LoVo (cell line): ENCODE measurements around the gene MTHFD1L.
"Not testable (repeated sequence)": the region's sequence is repeated elsewhere in the genome, so short reads cannot be mapped to it uniquely, and the experiment has no call there.

ENCODE experiments used
- DNase-seq: peaks from one replicate; pipeline ENCODE4 v3.0.0-alpha.2; 2016; ENCODE audit warnings: low spot score

The MTHFD1L gene

DNA sequence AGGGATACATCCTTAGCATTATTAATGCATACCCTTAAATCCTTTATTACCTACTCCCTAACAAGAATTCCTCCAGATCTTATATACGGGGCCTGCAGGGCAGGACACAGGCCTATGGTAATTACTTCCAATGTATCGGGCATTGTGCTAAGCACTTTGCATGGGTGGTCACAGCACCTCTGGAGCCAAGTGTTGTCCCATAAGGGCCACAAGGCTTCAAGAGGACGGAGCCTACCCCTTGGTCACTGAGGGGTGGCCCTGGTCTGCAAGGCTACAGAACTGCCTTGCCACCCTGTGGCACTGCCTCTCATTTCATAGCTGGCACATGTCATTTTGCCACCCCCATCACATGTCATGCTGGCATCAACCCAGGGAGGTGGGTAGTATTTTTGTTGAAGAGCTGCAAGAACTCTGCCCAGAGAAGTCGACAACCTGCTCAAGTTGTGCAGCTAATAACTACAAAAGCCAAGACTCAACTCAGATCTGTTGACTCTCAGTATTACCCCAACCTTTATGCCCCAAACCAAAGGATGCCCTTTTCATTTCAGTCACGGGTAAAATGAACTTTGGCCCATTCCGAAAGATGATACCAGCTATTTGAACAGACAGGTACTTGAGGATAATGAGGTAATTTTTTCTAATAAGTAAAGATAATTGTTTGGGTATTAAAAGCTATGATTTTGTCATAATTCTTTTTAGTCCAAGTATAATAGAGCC, 230.2 kb downstream of the MTHFD1L start:
- DNase-seq, result no peak

DNA sequence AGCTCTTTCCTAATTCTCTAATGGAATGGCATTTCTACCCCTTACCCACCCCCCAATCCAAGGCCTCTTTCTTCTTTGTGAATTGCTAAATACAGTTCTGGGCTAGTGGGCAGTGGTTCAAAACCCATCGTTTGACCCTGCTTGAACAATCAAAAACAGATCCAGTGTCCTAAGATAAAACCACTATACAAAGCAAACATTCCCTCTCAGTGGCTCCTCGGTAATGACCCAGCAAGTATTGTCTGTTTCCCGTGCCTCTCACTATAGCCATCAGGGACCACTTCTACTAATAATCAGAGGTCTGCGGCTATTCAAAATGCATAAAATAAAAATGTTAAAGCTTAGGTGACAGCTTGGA, 230.7 kb downstream of the MTHFD1L start:
- DNase-seq, result no peak

GRCh38 chr6:151096691-151097606, 231.4 kb downstream of the MTHFD1L start:
- no peak for DNase-seq

- no peak for DNase-seq
Observed at GRCh38 chr6:151098166-151098565, 232.7 kb downstream of the MTHFD1L start.

DNA sequence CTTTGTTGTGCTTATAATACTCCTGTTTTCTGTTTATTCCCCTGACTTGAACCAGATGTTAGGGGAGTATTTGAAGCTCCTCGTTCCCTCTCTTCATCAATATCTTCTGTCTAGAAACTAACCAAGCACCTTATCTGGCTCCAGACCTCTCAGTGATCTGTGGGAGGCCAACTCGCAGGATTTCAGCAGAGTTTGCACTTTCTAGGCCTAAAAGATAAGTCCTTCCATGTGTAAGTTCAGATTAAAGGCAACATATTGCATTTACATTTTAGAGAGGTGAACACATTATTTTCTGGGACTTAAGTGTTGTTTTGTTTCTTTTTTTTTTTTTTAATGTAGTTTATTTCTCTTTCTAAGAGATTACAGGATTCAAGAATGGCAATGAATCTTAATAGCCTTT, 234.8 kb downstream of the MTHFD1L start:
- DNase-seq, result no peak

GRCh38 chr6:151101161-151101815, 235.8 kb downstream of the MTHFD1L start:
- no peak for DNase-seq

DNA sequence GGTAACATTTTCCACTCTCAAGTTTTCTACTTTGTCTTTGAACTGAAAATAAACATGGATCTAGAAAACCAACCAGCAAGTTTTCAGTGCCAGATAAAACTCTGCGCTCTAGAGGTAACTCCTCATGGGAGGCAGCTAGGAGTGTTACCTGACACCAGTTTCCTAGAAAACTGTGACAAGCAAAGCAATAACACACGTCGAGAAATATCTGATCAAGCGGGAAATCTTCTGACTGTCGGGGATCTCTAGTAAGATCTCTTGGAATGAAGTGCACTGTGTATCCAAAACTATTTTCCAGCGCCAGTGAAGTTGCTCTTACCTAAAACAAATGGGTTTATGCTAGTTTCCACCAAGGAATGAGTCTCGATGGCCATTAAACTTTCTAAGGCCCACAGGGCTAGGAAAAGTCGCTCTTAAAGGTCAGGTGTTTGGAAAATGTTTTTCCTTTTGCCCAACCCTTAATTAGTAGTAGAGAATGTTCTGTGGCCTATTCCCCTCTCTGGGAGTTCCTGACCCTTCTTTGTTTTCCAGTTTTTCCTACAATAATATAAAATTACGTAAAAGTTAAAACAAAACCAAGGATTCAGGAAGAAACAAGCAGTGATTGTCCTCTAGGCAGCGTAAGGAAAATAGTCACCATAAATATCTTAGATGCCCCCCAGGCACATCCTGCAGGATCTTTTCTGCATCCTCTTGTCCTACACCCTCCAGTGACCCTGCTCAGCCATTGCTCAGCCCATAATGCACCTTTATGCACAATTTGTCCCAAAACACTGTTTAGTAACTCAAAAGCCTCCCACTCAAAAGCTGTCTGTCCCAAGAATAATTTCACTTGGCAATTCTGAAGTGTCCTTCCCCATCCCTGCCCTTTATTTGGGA, 236.6 kb downstream of the MTHFD1L start:
- no peak for DNase-seq

- no peak for DNase-seq
Observed at GRCh38 chr6:151103266-151103665, 237.8 kb downstream of the MTHFD1L start.

DNA sequence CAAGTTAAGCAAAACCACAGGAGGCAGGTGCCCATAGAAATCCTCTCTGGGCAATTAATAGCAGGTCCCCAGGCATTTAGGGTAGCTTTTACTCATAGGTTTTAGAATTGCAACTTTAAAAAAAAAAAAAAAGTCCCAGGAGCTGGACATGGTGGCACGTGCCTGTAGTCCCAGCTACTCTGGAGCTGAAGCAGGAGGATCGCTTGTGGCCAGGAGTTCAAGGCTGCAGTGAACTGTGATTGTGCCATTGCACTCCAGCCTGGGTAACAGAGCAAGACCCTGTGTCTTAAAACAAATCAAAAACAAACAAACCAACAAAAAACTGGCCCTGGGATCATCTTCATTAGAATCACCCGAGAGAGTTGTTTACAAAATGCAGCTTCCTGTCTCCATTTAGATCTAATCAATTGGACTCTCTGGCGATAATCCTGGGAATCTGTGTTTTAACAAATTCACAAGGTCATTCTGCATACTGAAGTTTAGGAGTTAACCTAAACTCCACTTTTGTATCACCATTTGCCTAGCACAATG, 242.5 kb downstream of the MTHFD1L start:
- no peak for DNase-seq

- DNase-seq, result no peak
Observed at GRCh38 chr6:151108548-151108947, 243.0 kb downstream of the MTHFD1L start.

DNA sequence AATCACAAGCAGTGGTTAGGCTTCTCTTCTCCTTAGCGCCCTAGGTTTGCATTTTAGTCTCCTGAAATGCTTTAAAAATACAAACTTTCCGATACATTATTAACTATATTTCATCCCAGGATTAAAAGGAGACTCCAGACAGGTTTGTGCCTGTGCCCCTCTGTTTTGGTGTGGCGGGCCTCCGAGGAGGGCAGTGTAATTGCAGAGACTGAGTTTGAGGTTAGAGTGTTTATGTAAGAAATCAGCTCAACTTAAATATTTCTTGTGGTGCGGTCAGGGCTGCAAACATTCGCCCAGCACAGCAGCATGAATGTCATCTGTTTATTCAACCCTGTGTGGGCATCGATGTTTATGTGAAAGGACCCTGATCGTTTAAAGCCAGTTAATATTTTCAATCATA, 243.9 kb downstream of the MTHFD1L start:
- no peak for DNase-seq

DNA sequence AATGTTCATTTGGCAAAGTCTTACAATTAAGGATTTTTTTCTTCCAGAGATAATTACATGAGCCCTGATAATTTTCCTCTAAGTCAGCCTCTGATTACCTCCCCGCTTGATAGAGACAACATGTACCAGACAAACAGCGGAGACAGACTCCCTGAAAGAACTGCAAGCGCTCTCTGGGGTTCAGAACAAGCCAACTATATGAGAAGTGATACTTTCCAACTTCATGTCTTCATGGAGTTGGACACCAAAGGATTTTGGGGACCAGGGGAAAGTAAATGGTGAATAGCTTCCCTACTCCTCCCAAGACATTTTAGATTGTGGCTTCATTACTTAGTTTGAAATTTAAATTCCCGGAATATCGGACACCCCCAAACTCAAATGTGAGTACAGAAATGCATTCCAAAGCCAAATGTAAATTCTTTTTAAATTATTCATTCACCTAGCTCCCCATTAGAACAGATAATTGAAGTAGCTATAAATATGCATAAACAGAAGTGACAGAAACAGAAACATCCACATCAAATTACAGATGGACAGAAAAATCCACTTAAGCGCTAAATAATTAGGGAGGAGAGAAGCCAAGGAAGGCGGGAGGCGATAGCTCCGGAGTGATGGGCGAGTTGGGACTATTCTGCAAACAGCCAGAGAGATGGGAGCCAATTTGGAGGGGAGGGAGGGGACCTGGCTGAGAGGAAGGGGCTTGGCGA, 244.5 kb downstream of the MTHFD1L start:
- DNase-seq, result no peak

GRCh38 chr6:151110576-151110905, 245.0 kb downstream of the MTHFD1L start:
- no peak for DNase-seq

GRCh38 chr6:151111670-151112069, 246.2 kb downstream of the MTHFD1L start:
- DNase-seq, result no peak

- DNase-seq, result no peak
Observed at GRCh38 chr6:151112130-151112529, 246.6 kb downstream of the MTHFD1L start.

- DNase-seq, result not testable (repeated sequence)
Observed at GRCh38 chr6:151112884-151113283, 247.4 kb downstream of the MTHFD1L start.

DNA sequence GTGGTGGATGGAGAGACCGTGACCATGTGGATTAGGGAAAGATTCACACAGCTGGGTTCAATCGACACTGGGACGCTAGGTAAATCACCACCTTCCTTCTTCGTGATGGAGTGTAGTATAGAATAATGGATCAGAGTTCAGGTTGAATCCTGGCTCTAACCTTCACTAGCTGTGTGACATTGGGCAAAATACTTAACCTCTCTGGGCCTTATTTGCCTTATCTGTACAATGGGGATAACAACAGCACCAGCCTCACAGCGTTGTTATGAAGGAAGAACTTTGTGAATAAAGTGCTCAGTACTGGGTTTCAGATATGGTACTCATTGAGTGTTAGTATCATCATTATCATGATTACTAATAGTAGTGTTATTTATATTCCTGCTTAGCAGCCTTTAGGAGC, 248.1 kb downstream of the MTHFD1L start:
- no peak for DNase-seq

DNA sequence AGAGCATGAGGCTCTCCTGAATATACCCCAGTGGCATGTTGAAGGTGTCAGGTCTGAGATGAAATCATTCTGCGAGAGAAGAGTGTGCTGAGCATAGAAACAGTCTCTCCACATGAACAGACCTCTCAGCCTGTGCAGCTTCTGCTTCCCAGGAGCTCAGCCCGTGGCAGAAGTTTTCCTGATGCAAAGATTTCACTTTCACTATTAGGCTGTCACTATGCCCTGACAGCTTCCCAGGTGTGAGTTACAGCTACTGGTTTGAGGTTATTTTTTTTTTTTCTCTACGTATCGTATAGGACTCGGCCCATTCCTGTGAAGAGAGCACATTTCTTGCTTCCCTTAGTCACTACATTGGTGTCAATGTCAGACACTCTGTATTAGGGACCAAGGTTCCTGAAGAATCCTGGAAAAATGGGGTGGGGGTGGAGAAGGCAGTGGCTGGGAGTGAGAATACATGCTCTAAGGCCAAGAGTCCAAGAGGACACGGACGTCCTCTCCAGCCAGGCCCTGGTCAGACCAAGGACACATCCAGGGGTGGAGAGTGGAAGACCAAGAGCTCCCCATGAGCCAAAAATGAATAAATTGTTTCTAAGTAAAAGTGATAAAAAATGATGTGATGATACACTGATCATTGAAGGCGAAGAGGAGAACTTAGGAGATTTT, 253.1 kb downstream of the MTHFD1L start:
- no peak for DNase-seq

DNA sequence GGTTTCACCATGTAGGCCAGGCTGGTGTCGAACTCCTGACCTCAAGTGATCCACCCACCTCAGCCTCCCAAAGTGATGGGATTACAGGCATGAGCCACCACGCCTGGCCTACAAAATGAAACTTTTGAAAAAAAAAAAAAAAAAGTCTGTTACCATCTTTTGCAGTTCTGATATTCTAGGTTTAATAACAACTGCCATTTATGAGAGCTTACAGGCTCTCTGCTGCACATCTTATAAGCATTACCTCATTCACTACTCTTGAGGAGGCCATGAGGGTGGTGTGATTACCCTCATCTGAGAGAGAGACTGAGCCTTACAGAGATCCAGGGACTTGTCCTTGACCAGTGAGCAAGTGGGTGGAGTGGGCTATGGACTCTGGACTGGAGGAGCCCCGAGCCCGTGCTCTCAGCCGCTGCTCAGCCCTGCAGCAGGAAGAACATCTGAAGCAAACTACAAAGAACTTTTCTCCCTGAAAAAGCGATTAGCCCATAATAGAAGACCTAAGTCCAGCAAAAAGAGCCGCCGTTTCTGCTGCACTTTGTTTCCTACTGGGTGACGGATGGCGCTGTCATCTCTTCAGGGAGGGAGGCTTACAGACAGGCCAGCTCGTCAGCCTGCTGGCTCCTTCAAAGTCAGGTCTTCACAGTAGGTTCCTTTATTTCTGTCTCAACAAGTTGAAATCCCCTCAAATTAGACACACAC, 254.5 kb downstream of the MTHFD1L start:
- no peak for DNase-seq

- DNase-seq, result no peak
Observed at GRCh38 chr6:151121900-151122299, 256.4 kb downstream of the MTHFD1L start.
